ENCODE results near the gene BICC1. TPM values are rescaled to one million over a fixed set of nuclear protein-coding genes. Genes with fewer than 3 reads are reported as not detected.

BICC1 gene
- polyA plus RNA-seq, 1 experiment = 25.6 TPM

- Histone ChIP-seq H3K27ac (ENCODE audit: low read depth, low read length) (no peak overlapping the region), H3K9me3 (ENCODE audit: control insufficient read depth, insufficient read depth, low read length) (peaks cover 14% of the 10 kb centered on the region), H3K27me3 (ENCODE audit: control insufficient read depth, insufficient read depth, low read length) (no peaks in the 10 kb centered on the region), H3K4me3 (ENCODE audit: low read depth, low read length) (no peak overlapping the region)
- CTCF ChIA-PET = no interaction called here
- TF ChIP-seq, protein P1, sequence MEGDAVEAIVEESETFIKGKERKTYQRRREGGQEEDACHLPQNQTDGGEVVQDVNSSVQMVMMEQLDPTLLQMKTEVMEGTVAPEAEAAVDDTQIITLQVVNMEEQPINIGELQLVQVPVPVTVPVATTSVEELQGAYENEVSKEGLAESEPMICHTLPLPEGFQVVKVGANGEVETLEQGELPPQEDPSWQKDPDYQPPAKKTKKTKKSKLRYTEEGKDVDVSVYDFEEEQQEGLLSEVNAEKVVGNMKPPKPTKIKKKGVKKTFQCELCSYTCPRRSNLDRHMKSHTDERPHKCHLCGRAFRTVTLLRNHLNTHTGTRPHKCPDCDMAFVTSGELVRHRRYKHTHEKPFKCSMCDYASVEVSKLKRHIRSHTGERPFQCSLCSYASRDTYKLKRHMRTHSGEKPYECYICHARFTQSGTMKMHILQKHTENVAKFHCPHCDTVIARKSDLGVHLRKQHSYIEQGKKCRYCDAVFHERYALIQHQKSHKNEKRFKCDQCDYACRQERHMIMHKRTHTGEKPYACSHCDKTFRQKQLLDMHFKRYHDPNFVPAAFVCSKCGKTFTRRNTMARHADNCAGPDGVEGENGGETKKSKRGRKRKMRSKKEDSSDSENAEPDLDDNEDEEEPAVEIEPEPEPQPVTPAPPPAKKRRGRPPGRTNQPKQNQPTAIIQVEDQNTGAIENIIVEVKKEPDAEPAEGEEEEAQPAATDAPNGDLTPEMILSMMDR (IDR thresholded peaks at IDR 0.05; ENCODE audit: low read depth, low read length) = no peak
- POLR2A ChIA-PET = no interaction called here
- no peak for DNase-seq (ENCODE audit: low read depth, low spot score)
Observed at GRCh38 chr10:58691528-58691927, 178.9 kb downstream of the BICC1 start.

DNA sequence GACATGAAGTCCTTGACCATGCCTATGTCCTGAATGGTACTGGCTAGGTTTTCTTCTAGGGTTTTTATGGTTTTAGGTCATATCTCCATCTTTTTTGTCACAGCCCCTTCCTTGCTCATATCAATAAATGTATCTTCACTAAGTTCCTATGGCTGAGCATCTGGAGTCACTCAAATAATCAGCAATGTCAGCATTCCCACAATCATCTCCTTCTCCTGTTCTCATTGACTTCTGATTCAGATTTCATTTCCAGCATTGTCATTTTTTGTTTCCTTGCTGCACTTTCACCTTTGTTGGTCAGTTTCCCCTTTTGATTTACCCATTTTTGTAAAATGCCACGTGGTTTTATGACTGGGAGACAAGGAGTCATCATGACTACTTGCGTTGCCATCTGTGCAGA is 181.2 kb downstream of the BICC1 start:
- DNase-seq (ENCODE audit: low read depth, low spot score) = no peak
- H3K27ac ChIP-seq (ENCODE audit: low read depth, low read length) = no peak overlapping the region
- CTCF ChIA-PET = no interaction called here
- POLR2A ChIA-PET = no interaction called here
- H3K4me3 ChIP-seq (ENCODE audit: low read depth, low read length) = no peak overlapping the region
- H3K27me3 ChIP-seq (ENCODE audit: control insufficient read depth, insufficient read depth, low read length) = no peaks in the 10 kb centered on the region
- peaks cover 4% of the 10 kb centered on the region; the same call in 1 of the 2 replicates for H3K9me3 ChIP-seq (ENCODE audit: control insufficient read depth, insufficient read depth, low read length)
- TF ChIP-seq, protein P1 (IDR thresholded peaks at IDR 0.05; ENCODE audit: low read depth, low read length) = no peak

GRCh38 chr10:58695022-58695421 is 182.3 kb downstream of the BICC1 start:
- ChIA-PET CTCF (interaction anchor here (0.9 kb wide), 1 partner anchor 53 kb away, joined by 7 read pairs; no protein-coding TSS in a partner anchor), POLR2A (no interaction called here)
- TF ChIP-seq, protein P1 (IDR thresholded peaks at IDR 0.05; ENCODE audit: low read depth, low read length) = no peak

GRCh38 chr10:58696736-58697135 is 184.1 kb downstream of the BICC1 start:
- POLR2A ChIA-PET = no interaction called here
- H3K27ac ChIP-seq (ENCODE audit: low read depth, low read length) = no peak overlapping the region
- TF ChIP-seq, protein P1 (IDR thresholded peaks at IDR 0.05; ENCODE audit: low read depth, low read length) = no peak
- no peaks in the 10 kb centered on the region for H3K27me3 ChIP-seq (ENCODE audit: control insufficient read depth, insufficient read depth, low read length)
- H3K9me3 ChIP-seq (ENCODE audit: control insufficient read depth, insufficient read depth, low read length) = no peaks in the 10 kb centered on the region
- DNase-seq (ENCODE audit: low read depth, low spot score) = no peak
- CTCF ChIA-PET = no interaction called here
- no peak overlapping the region for H3K4me3 ChIP-seq (ENCODE audit: low read depth, low read length)

More at GRCh38 chr10:58695022-58695421, 182.3 kb downstream of the BICC1 start:
- Histone ChIP-seq H3K27ac (ENCODE audit: low read depth, low read length) (no peak overlapping the region), H3K9me3 (ENCODE audit: control insufficient read depth, insufficient read depth, low read length) (peaks cover 4% of the 10 kb centered on the region; the same call in 1 of the 2 replicates), H3K4me3 (ENCODE audit: low read depth, low read length) (no peak overlapping the region), H3K27me3 (ENCODE audit: control insufficient read depth, insufficient read depth, low read length) (no peaks in the 10 kb centered on the region)
- no peak for DNase-seq (ENCODE audit: low read depth, low spot score)

GRCh38 chr10:58697691-58698090 is 185.0 kb downstream of the BICC1 start:
- Histone ChIP-seq H3K27ac (ENCODE audit: low read depth, low read length) (no peak overlapping the region), H3K4me3 (ENCODE audit: low read depth, low read length) (no peak overlapping the region), H3K9me3 (ENCODE audit: control insufficient read depth, insufficient read depth, low read length) (no peaks in the 10 kb centered on the region), H3K27me3 (ENCODE audit: control insufficient read depth, insufficient read depth, low read length) (no peaks in the 10 kb centered on the region)
- ChIA-PET POLR2A (interaction anchor here (1.0 kb wide), 1 partner anchor 8 kb away, joined by 3 read pairs; no protein-coding TSS in a partner anchor), CTCF (interaction anchor here (0.7 kb wide), 1 partner anchor 259 kb away, joined by 3 read pairs; no protein-coding TSS in a partner anchor)
- DNase-seq (ENCODE audit: low read depth, low spot score) = no peak
- TF ChIP-seq, protein P1 (IDR thresholded peaks at IDR 0.05; ENCODE audit: low read depth, low read length) = no peak
